ENCODE measurements around the gene EME1.

EME1 gene

GRCh38 chr17:50386510-50386909, 13.5 kb downstream of the EME1 start:
- no peak for TF ChIP-seq GATA2 (IDR thresholded peaks at IDR 0.05; ENCODE audit: low read depth, low read length)
- TF ChIP-seq GATA3 (IDR thresholded peaks at IDR 0.05; ENCODE audit: low read depth, low read length) = no peak

DNA sequence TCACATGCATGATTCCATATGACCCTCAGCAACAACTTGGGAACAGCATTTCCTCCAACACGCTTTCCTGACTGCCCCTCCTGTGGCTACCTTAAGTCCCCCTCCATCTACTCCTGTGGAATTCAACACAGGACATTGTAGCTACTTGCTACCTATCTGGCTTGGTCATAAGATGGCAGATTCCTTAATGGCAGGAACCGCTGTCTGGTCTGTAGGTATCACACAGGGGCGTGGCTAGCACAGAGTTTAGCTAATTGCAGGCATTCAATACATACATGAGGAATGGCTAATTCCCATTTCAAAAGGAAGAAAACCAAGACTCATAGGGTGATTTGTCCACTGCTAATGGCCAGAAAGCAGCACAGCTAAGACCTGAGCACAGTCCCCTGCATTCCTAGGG, 15.7 kb downstream of the EME1 start:
- TF ChIP-seq GATA3 (IDR thresholded peaks at IDR 0.05; ENCODE audit: low read depth, low read length) (no peak), GATA2 (IDR thresholded peaks at IDR 0.05; ENCODE audit: low read depth, low read length) (no peak)

DNA sequence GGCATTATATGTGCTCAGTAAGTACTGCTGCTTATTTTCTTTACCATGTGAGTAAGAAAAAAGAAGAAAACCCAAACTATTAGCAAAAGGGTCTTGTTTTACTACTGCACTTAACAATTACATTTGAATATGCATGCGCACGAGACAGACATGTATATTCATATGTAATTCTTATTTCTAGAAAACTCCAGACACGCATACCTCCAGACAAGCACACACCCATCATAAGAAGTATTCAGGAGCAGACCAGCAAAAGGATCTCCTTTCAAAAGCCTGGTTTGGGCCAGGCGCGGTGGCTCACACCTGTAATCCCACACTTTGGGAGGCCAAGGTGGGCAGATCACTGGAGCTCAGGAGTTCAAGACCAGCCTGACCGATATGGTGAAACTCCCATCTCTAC, 16.5 kb downstream of the EME1 start:
- no peak for TF ChIP-seq GATA2 (IDR thresholded peaks at IDR 0.05; ENCODE audit: low read depth, low read length)
- no peak for TF ChIP-seq GATA3 (IDR thresholded peaks at IDR 0.05; ENCODE audit: low read depth, low read length)

DNA sequence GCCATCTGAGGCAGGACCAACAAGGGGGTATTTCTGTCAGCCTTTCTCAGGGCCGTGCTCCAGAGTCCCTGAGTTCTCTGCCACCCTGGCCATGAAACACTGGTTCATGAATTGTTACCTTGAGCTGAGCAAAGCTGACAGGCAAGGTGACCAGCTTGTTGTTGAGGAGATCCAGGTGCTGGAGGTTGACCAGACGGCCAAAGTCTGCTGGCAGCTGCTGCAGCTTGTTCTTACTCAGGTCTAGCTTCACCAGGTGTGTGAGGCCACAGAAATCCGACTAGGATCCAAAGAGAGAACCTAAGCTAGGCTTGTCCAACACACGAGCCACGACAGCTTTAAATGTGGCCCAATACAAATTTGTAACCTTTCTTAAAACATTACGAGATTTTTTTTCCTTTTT, 19.6 kb downstream of the EME1 start:
- TF ChIP-seq GATA3 (IDR thresholded peaks at IDR 0.05; ENCODE audit: low read depth, low read length) = no peak
- no peak for TF ChIP-seq GATA2 (IDR thresholded peaks at IDR 0.05; ENCODE audit: low read depth, low read length)

DNA sequence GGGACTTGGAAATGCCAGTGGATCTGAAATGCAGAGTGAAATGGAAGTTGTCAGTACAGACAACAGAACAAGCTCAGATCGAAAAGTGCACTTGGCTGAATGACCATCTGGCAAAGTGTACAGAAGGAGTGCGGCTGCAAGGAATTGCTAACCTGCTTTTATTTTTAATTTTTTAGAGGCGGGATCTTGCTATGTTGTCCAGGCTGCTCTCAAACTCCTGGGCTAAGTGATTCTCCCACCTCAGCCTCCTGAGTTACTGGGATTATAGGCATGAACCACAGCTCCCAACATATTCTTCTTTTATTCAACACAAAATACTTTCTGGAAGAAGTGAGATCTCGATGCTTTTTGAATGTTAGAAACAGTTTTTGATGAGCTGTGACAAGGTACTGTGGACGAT, 20.7 kb downstream of the EME1 start:
- TF ChIP-seq GATA2 (IDR thresholded peaks at IDR 0.05; ENCODE audit: low read depth, low read length) = no peak
- TF ChIP-seq GATA3 (IDR thresholded peaks at IDR 0.05; ENCODE audit: low read depth, low read length) = no peak

GRCh38 chr17:50394711-50395110, 21.7 kb downstream of the EME1 start:
- TF ChIP-seq GATA2 (IDR thresholded peaks at IDR 0.05; ENCODE audit: low read depth, low read length) = no peak
- TF ChIP-seq GATA3 (IDR thresholded peaks at IDR 0.05; ENCODE audit: low read depth, low read length) = no peak

DNA sequence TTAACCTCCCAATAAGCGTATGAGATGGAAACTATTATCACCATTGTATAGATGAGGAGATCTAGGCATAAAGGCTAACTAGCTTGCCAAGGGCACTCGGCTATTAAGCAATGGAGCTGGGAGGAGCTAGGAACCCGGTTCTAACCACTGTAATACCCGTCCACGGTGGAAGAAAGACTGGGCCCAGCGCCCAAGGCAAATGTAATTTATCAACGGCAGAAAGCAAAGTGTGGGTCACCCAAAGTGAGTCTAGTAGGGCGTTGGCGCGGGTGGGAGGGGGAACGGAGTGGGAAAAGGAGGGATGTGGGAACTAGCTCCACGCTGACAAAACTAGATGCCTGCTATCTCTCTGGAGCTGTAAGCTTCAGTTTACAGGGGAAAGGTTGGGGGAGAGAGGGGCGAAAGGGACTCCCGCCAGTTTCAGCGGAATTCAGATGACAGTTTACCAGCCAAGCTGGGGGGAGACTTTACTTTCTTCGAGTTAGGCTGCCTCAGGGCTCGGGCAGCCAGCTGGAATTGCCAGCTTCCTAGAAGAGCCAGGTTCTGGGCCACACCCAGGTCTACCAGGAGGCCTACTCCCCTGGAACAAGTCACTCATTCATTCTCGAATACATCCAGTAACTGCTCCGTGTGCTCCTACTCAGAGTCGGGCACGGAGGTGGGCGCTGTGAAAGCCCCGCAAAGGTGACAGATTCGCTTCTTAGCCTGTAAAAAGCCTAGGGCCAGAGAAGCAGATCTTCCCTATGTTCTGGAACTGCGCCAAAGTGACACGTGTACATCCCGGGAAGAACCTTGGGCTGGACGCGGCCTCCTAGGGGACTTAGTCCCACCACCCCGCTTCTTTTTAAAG, 23.5 kb downstream of the EME1 start:
- TF ChIP-seq GATA2 (IDR thresholded peaks at IDR 0.05; ENCODE audit: low read depth, low read length) = no peak
- TF ChIP-seq GATA3 (IDR thresholded peaks at IDR 0.05; ENCODE audit: low read depth, low read length) = no peak

DNA sequence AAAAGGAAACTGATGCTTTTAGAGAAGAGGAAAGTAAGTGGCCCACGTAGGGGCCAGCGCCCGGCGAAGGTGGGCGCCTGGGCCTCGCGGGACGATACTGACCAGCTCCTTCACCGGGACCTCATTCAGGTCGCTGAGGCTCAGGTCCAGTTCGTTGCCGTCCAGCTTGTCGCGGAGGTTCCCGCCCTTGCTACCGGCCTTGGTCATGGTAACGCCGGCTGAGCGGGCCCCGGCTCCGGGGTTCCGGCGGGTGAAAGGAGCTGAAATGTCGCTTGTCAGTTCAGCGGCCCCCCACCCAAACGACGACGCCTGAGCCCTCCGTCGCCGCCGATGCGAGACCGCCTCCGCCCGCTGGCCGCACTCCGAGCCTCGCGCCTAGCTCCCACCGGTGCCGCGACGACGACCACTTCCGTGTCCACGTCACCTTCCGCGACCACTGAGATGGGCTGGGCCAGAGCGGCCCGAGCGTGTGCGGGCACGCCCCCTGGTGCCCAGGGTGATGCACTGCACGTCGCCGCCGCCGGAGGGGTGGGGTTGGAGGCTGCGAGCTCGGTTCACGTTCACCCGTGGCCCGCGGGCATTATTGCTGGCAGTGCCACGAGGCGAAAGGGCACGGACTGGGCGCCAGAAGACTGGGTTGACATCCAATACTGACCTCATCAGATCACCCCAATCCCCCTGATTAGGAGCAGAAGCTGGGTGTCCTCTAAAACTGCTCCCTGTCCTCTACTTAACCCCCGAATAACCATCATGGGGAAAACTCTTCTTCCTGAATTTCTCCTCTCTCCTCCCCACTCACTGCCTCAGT, 24.3 kb downstream of the EME1 start, which contains the start of gene LRRC59:
Gene LRRC59, minus strand, starts transcription at position 413 of the 808 bp plus-strand sequence. Its CDS starts 206 bp downstream, at position 207.
- TF ChIP-seq GATA2 (IDR thresholded peaks at IDR 0.05; ENCODE audit: low read depth, low read length) (no peak), GATA3 (IDR thresholded peaks at IDR 0.05; ENCODE audit: low read depth, low read length) (no peak)

GRCh38 chr17:50397919-50398285, 24.9 kb downstream of the EME1 start:
- TF ChIP-seq GATA2 (IDR thresholded peaks at IDR 0.05; ENCODE audit: low read depth, low read length) (no peak), GATA3 (IDR thresholded peaks at IDR 0.05; ENCODE audit: low read depth, low read length) (no peak)

- TF ChIP-seq GATA3 (IDR thresholded peaks at IDR 0.05; ENCODE audit: low read depth, low read length) (no peak), GATA2 (IDR thresholded peaks at IDR 0.05; ENCODE audit: low read depth, low read length) (no peak)
Measured at GRCh38 chr17:50406578-50406977, 33.5 kb downstream of the EME1 start.

DNA sequence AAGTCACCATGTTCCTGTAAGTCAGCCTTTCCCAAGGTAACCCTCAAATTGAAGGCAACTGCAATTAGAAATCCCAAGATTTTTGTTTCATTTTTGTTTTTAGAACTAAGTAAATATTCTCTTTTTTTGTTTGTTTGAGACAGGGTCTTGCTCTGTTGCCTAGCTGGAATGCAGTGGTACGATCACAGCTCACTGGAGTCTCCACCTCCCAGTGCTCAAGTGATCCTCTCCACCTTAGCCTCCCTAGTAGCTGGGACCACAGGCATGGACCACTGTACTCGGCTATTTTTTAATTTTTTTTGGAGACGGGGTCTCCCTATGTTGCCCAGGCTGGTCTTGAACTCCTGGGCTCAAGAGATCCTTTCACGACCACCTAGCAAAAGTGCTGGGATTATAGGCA, 34.9 kb downstream of the EME1 start:
- no peak for TF ChIP-seq GATA2 (IDR thresholded peaks at IDR 0.05; ENCODE audit: low read depth, low read length)

- TF ChIP-seq GATA2 (IDR thresholded peaks at IDR 0.05; ENCODE audit: low read depth, low read length) (no peak), GATA3 (IDR thresholded peaks at IDR 0.05; ENCODE audit: low read depth, low read length) (no peak)
Measured at GRCh38 chr17:50412188-50412732, 39.2 kb downstream of the EME1 start.

GRCh38 chr17:50414808-50415207, 41.8 kb downstream of the EME1 start:
- TF ChIP-seq GATA2 (IDR thresholded peaks at IDR 0.05; ENCODE audit: low read depth, low read length) (no peak), GATA3 (IDR thresholded peaks at IDR 0.05; ENCODE audit: low read depth, low read length) (no peak)

- no peak for TF ChIP-seq GATA2 (IDR thresholded peaks at IDR 0.05; ENCODE audit: low read depth, low read length)
- TF ChIP-seq GATA3 (IDR thresholded peaks at IDR 0.05; ENCODE audit: low read depth, low read length) = no peak
Measured at GRCh38 chr17:50420419-50421112, 47.5 kb downstream of the EME1 start.
